ENCODE measurements around the gene ERCC6L2.

ERCC6L2 gene

GRCh38 chr9:95920017-95920416, 44.5 kb downstream of the ERCC6L2 start:
- DNase-seq (ENCODE audit: low read depth in 2 of 2): no peak

- no peak for DNase-seq (ENCODE audit: low read depth in 2 of 2)
Measured at GRCh38 chr9:95923794-95924193, 48.3 kb downstream of the ERCC6L2 start.

- DNase-seq (ENCODE audit: low read depth in 2 of 2): no peak
Measured at GRCh38 chr9:95924987-95925386, 49.5 kb downstream of the ERCC6L2 start.

- DNase-seq (ENCODE audit: low read depth in 2 of 2): no peak
Measured at GRCh38 chr9:95927271-95928004, 51.9 kb downstream of the ERCC6L2 start.

- DNase-seq (ENCODE audit: low read depth in 2 of 2): no peak
Measured at GRCh38 chr9:95930277-95930676, 54.8 kb downstream of the ERCC6L2 start.

- DNase-seq (ENCODE audit: low read depth in 2 of 2): no peak
Measured at GRCh38 chr9:95935861-95936578, 60.5 kb downstream of the ERCC6L2 start.

GRCh38 chr9:95936579-95937075, 61.1 kb downstream of the ERCC6L2 start:
- DNase-seq (ENCODE audit: low read depth in 2 of 2): no peak

- DNase-seq (ENCODE audit: low read depth in 2 of 2): no peak
Measured at GRCh38 chr9:95937131-95937530, 61.6 kb downstream of the ERCC6L2 start.

GRCh38 chr9:95938724-95939123, 63.2 kb downstream of the ERCC6L2 start:
- no peak for DNase-seq (ENCODE audit: low read depth in 2 of 2)

GRCh38 chr9:95939472-95939871, 64.0 kb downstream of the ERCC6L2 start:
- DNase-seq (ENCODE audit: low read depth in 2 of 2): no peak

GRCh38 chr9:95940265-95940664, 64.8 kb downstream of the ERCC6L2 start:
- DNase-seq (ENCODE audit: low read depth in 2 of 2): no peak

- DNase-seq (ENCODE audit: low read depth in 2 of 2): no peak
Measured at GRCh38 chr9:95942016-95942415, 66.5 kb downstream of the ERCC6L2 start.

- DNase-seq (ENCODE audit: low read depth in 2 of 2): no peak
Measured at GRCh38 chr9:95947118-95947517, 71.6 kb downstream of the ERCC6L2 start.

- DNase-seq (ENCODE audit: low read depth in 2 of 2): no peak
Measured at GRCh38 chr9:95952471-95952870, 77.0 kb downstream of the ERCC6L2 start.

GRCh38 chr9:95953986-95954385, 78.5 kb downstream of the ERCC6L2 start:
- DNase-seq (ENCODE audit: low read depth in 2 of 2): no peak

- DNase-seq (ENCODE audit: low read depth in 2 of 2): no peak
Measured at GRCh38 chr9:95954940-95955339, 79.4 kb downstream of the ERCC6L2 start.

- no peak for DNase-seq (ENCODE audit: low read depth in 2 of 2)
Measured at GRCh38 chr9:95962936-95963335, 87.4 kb downstream of the ERCC6L2 start.

GRCh38 chr9:95963659-95964058, 88.2 kb downstream of the ERCC6L2 start:
- DNase-seq (ENCODE audit: low read depth in 2 of 2): no peak

GRCh38 chr9:95966306-95966705, 90.8 kb downstream of the ERCC6L2 start:
- no peak for DNase-seq (ENCODE audit: low read depth in 2 of 2)

- DNase-seq (ENCODE audit: low read depth in 2 of 2): no peak
Measured at GRCh38 chr9:95970317-95970716, 94.8 kb downstream of the ERCC6L2 start.

GRCh38 chr9:95971815-95972214, 96.3 kb downstream of the ERCC6L2 start:
- DNase-seq (ENCODE audit: low read depth in 2 of 2): no peak

- no peak for DNase-seq (ENCODE audit: low read depth in 2 of 2)
Measured at GRCh38 chr9:95974389-95974788, 98.9 kb downstream of the ERCC6L2 start.

- no peak for DNase-seq (ENCODE audit: low read depth in 2 of 2)
Measured at GRCh38 chr9:95977371-95977770, 101.9 kb downstream of the ERCC6L2 start.
